OCI-LY1 (cell line): ENCODE results near the gene S1PR4.

Experiments
- CTCF ChIP-seq: fragments of 200-600 bp; sonication (generic), shearing (Covaris generic); IDR thresholded peaks from 2 replicates; pipeline ENCODE4 v1.5.1; 2017; ENCODE audit warnings: mild to moderate bottlenecking, antibody characterized with exemption, low read length, moderate library complexity, mixed read lengths
- EZH2 ChIP-seq: fragments of 200-600 bp; sonication (generic), shearing (Covaris generic); IDR thresholded peaks from 2 replicates; pipeline ENCODE4 v1.8.0; 2017; ENCODE audit warnings: borderline replicate concordance, mixed run types, mild to moderate bottlenecking, antibody characterized with exemption, low read length, moderate library complexity, mixed read lengths

GRCh38 chr19:3198901-3199700 is 20.5 kb downstream of the S1PR4 start:
- TF ChIP-seq CTCF (no peak), EZH2 (no peak)
